ENCODE measurements around the gene FAM89B. TPM values are rescaled to one million over a fixed set of nuclear protein-coding genes. Genes with fewer than 3 reads are reported as not detected.
A peak's percentile ranks its signal among the peaks of the same experiment; 100 is the strongest.

Gene FAM89B
- total RNA-seq, 1 donor from 2014 or later, result 86.8 TPM

DNA sequence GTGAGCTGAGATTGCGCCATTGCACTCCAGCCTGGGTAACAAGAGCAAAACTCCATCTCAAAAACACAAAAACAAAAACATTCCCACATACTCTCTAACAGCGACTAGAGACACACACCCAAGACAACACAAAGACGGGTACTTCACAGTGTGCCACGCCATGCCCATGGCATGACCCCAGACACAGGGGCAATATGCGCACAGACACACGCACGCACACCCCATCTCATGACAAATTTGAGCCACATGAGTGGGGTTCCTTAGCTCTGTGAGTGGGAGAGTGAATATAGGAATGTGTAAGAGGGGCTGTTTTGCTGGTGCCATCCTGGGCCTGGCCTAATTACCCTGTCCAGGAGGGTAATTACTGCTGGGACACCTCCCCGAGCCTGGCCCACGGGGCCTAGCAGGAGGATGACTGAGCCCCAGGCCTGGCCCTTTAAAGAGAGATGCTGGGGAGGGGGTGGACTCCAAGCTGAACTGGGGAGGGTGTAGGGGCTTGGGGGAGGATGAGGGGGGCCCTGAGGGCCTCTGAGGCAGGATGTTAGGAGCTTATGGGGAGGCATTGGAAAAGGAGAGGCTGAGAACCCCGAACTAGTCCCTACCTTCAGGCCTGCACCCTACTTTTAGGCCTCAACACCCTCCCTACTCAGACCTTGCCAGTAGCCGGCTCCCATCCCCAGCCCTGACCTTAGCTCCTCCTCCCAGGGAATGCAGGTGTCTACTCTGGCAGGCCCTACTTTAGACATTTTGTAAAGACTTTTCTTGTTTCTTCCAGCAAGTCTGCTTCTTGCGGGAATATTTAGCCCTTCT lies 15.7 kb upstream of the FAM89B start:
- DNase-seq (ENCODE audit: low spot score), result no peak
- Mint-ChIP-seq H3K4me1 (ENCODE audit: low read depth) (peaks cover 68% of the 10 kb centered on the region), H3K36me3 (ENCODE audit: low read depth) (peaks cover 10% of the 10 kb centered on the region), H3K9me3 (ENCODE audit: low read depth) (no peaks in the 10 kb centered on the region), H3K27me3 (ENCODE audit: low read depth) (no peaks in the 10 kb centered on the region), H3K27ac (ENCODE audit: unreplicated experiment) (peak overlapping the region; percentile 85), H3K4me3 (ENCODE audit: unreplicated experiment) (peak overlapping the region; percentile 81)
- TF ChIP-seq, protein P1, sequence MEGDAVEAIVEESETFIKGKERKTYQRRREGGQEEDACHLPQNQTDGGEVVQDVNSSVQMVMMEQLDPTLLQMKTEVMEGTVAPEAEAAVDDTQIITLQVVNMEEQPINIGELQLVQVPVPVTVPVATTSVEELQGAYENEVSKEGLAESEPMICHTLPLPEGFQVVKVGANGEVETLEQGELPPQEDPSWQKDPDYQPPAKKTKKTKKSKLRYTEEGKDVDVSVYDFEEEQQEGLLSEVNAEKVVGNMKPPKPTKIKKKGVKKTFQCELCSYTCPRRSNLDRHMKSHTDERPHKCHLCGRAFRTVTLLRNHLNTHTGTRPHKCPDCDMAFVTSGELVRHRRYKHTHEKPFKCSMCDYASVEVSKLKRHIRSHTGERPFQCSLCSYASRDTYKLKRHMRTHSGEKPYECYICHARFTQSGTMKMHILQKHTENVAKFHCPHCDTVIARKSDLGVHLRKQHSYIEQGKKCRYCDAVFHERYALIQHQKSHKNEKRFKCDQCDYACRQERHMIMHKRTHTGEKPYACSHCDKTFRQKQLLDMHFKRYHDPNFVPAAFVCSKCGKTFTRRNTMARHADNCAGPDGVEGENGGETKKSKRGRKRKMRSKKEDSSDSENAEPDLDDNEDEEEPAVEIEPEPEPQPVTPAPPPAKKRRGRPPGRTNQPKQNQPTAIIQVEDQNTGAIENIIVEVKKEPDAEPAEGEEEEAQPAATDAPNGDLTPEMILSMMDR (IDR thresholded peaks at IDR 0.05), result no peak

DNA sequence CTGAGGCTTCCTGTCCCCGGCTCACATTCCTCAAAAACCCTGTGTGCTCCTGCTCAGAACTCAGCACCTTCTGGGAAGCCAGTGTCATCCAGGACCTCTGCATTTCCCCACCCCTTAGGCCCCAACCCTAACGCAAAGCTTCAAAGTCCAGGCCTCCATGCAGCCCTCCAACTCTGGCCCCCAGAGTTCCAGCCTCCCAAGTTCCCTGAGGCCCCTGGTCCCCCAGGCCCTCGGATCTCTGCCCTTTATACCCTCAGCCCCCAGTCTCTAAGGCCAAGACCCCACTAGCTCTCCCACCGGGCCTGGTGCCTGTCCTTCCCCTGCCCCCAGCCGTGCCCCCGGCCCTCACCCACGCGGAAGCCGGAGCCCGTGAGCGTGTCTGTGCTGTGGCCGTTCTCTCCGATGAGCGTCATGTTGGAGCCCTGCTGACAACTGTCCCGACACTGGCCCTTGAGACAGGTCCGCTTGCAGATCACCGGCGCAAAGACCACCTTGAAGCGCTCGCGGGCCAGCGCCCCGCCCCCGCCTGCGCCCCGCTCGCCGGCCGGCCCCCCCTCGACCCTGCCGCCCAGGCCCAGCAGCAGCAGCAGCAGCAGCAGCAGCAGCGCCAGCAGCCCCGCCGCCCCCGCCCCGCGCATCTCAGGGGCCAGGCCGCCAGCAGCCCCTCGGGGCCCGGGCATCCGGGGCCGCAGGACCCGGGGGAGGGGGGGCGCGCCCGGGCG lies 14.9 kb upstream of the FAM89B start:
- H3K4me1 Mint-ChIP-seq (ENCODE audit: low read depth), result peaks cover 68% of the 10 kb centered on the region
- TF ChIP-seq, protein P1 (IDR thresholded peaks at IDR 0.05), result no peak
- no peaks in the 10 kb centered on the region for H3K9me3 Mint-ChIP-seq (ENCODE audit: low read depth)
- no peak for DNase-seq (ENCODE audit: low spot score)
- H3K27me3 Mint-ChIP-seq (ENCODE audit: low read depth), result no peaks in the 10 kb centered on the region
- H3K27ac Mint-ChIP-seq (ENCODE audit: unreplicated experiment), result peak overlapping the region; percentile 85
- H3K36me3 Mint-ChIP-seq (ENCODE audit: low read depth), result peaks cover 2% of the 10 kb centered on the region
- H3K4me3 Mint-ChIP-seq (ENCODE audit: unreplicated experiment), result peak overlapping the region; percentile 81

DNA sequence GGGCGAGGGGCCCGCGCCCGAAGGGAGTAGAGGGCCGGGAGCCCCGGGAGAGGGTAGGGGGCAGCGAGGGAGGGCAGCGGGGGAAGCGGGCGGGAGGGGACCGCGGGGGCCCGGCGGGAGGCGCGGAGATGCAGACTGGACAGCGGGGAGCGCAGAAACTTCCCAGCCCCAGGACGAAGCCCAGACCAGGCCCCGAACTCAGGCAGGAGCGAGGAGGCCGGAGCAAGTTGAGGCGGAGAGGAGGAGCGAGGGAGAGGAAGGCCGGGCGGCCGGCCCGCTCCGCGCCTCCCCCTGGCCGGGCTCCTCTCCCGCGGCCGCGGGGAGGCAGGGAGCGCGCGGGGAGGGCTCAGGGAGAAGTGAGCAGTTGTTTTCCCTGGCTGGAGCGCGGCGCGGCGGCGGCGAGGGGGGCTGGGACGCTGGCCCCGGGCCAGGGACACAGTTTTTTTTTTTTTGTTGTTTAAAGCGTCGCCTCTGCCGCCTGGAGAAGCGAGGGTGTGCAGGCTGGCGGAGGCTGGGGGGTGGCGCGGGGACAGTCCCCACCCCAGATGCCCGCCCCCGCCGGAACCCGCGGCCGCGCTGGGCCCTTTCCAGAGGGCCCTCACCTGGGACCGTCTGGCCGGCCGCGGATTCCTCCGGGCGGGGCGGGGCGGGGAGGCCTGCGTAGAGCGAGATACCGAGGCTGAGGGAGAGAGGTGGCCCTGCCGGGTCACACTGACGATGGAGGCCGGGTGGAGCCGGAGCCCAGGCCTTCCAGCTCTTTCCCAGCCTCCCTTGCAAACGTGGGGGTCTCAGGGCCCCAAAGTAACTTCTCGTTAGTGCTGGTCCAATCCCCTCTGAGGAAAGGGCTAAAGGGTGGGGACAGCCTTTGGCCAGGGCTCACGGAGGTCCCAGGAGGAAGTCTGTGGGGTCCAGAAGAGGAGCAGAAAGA lies 14.1 kb upstream of the FAM89B start, which contains the start of gene LTBP3:
Gene LTBP3 (minus strand): TSS at position 358 of the 928 bp plus-strand sequence. CDS start 400 bp downstream, outside the sequence.
- H3K36me3 Mint-ChIP-seq (ENCODE audit: low read depth), result no peaks in the 10 kb centered on the region
- peak within 1 kb of the TSS; percentile 81 for H3K4me3 Mint-ChIP-seq (ENCODE audit: unreplicated experiment)
- H3K27me3 Mint-ChIP-seq (ENCODE audit: low read depth), result no peaks in the 10 kb centered on the region
- H3K9me3 Mint-ChIP-seq (ENCODE audit: low read depth), result no peaks in the 10 kb centered on the region
- peak within 1 kb of the TSS; percentile 93 for H3K27ac Mint-ChIP-seq (ENCODE audit: unreplicated experiment)
- DNase-seq (ENCODE audit: low spot score), result peak; percentile 93
- TF ChIP-seq, protein P1 (IDR thresholded peaks at IDR 0.05), result peak; percentile 36
- peaks cover 68% of the 10 kb centered on the region for H3K4me1 Mint-ChIP-seq (ENCODE audit: low read depth)

DNA sequence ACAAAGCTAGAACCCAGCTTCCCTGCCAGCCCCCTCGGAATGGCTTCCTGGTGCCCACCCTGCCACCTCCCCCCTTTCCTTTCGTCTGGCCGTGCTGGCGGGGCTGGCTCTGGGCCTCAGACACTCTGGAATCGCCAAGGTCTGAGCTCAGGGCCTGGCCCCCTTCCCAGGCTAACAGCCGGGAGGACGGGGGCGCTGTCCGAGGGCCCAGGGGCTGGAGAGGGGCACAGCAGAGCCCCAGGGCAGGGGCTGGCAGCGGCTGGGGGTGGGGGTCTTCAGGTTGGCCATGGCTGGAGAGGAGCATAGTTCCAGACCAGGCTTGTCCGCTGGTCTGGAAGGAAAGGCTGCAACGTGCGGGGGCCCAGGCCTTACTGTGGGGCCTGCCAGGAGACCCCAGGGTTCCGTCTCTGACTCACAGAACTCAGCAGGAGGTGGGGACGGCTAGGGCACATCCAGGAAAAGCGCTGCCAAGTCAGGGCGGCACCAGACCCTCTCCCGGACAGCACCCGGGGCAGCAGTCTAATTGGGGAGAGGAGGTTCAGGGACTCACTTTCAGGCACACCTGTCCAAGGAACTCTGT lies 13.3 kb upstream of the FAM89B start:
- peak; percentile 92 for DNase-seq (ENCODE audit: low spot score)
- peaks cover 68% of the 10 kb centered on the region for H3K4me1 Mint-ChIP-seq (ENCODE audit: low read depth)
- peak overlapping the region; percentile 93 for H3K27ac Mint-ChIP-seq (ENCODE audit: unreplicated experiment)
- peak overlapping the region; percentile 38 for H3K4me3 Mint-ChIP-seq (ENCODE audit: unreplicated experiment)
- H3K36me3 Mint-ChIP-seq (ENCODE audit: low read depth), result no peaks in the 10 kb centered on the region
- TF ChIP-seq, protein P1 (IDR thresholded peaks at IDR 0.05), result peak; percentile 45
- no peaks in the 10 kb centered on the region for H3K27me3 Mint-ChIP-seq (ENCODE audit: low read depth)
- H3K9me3 Mint-ChIP-seq (ENCODE audit: low read depth), result no peaks in the 10 kb centered on the region
